GM12878 (cell line): Measurements from ENCODE around the gene ARL6IP1. TPM values are rescaled to one million over a fixed set of nuclear protein-coding genes. Genes with fewer than 3 reads are reported as not detected.
A peak's percentile ranks its signal among the peaks of the same experiment; 100 is the strongest.

ENCODE experiments used
- ATAC-seq: fragments of 200-7000 bp; cut with Tn5 transposase; 3 replicates; pipeline ENCODE4 v1.9.1; 2020; ENCODE audit warnings: mild to moderate bottlenecking, moderate library complexity
- BruUV-seq: library from RNA; stranded (reverse); fragments of 400-500 nt; replicated peaks from 2 replicates; lab custom pipeline; 2021; lab: Mats Ljungman, UMichigan
- CTCF ChIA-PET: fragments of 300-600 bp; sonication (Branson Sonifier 250); formaldehyde crosslinking; extraction: SDS; loops from one replicate; lab custom pipeline; 2021; ENCODE audit warnings: inconsistent platforms; lab: Yijun Ruan, JAX
- POLR2A ChIA-PET: fragments of 350-600 bp; formaldehyde crosslinking; extraction: SDS; loops from one replicate; lab custom pipeline; 2021; ENCODE audit warnings: inconsistent platforms; lab: Charles Lee
- RAD21 ChIA-PET: fragments of 300-600 bp; sonication (Branson Sonifier 250); formaldehyde crosslinking; loops from one replicate; lab custom pipeline; 2023; ENCODE audit warnings: antibody characterized with exemption; ENCODE audit not compliant: unreplicated experiment; lab: Charles Lee
- SMC1A ChIA-PET: fragments of 300-600 bp; sonication (Branson Sonifier 250); formaldehyde crosslinking; loops from one replicate; lab custom pipeline; 2023; ENCODE audit not compliant: unreplicated experiment, uncharacterized antibody; lab: Charles Lee
- DNase-seq: peaks from one replicate; pipeline ENCODE4 v3.0.0-alpha.2; 2011; ENCODE audit warnings: low read depth, low spot score
- FAIRE-seq: peaks from 3 replicates; lab custom pipeline; 2011; peaks lifted over from hg19 to GRCh38; lab: Jason Lieb, UNC
- H2AFZ ChIP-seq: 2 replicates; pipeline ENCODE4 v1.6.0; 2011; ENCODE audit warnings: low read depth, low read length, control low read depth; ENCODE audit not compliant: control insufficient read depth
- H3K27ac ChIP-seq: 2 replicates; pipeline ENCODE4 v1.5.1; 2011; ENCODE audit warnings: control low read depth; ENCODE audit not compliant: control insufficient read depth, insufficient read depth
- H3K27me3 ChIP-seq, 2 experiments: replicated peaks in 1 of 2; 2 replicates each; pipeline versions ENCODE4 v1.6.0 to v1.6.1; 2011; ENCODE audit warnings: low read length in 1 of 2; ENCODE audit not compliant: control insufficient read depth in 2 of 2, insufficient read depth in 2 of 2
- H3K36me3 ChIP-seq, 2 experiments: 2 replicates each; pipeline ENCODE4 v1.5.1; 2011; ENCODE audit warnings: low read length in 1 of 2; ENCODE audit not compliant: control insufficient read depth in 2 of 2, insufficient read depth in 2 of 2
- H3K4me1 ChIP-seq: 2 replicates; pipeline ENCODE4 v1.6.1; 2011; ENCODE audit warnings: mild to moderate bottlenecking, low read length, moderate library complexity, mixed read lengths; ENCODE audit not compliant: control insufficient read depth, insufficient read depth
- H3K4me2 ChIP-seq: 2 replicates; pipeline ENCODE4 v1.6.0; 2011; ENCODE audit warnings: control low read depth; ENCODE audit not compliant: control insufficient read depth, insufficient read depth
- H3K4me3 ChIP-seq: fragments of 200-600 bp; sonication (generic); 2 replicates; pipeline ENCODE4 v1.5.1; 2016
- H3K79me2 ChIP-seq: 2 replicates; pipeline ENCODE4 v1.6.0; 2011; ENCODE audit warnings: low read length; ENCODE audit not compliant: control insufficient read depth, insufficient read depth
- H3K9ac ChIP-seq: 2 replicates; pipeline ENCODE4 v1.8.0; 2011; ENCODE audit warnings: low read length, control low read depth, mixed read lengths; ENCODE audit not compliant: control insufficient read depth, insufficient read depth
- H3K9me3 ChIP-seq: replicated peaks from 3 replicates; pipeline ENCODE4 v1.5.1; 2011; ENCODE audit warnings: mild to moderate bottlenecking, low read length; ENCODE audit not compliant: control insufficient read depth, insufficient read depth
- H4K20me1 ChIP-seq: 2 replicates; pipeline ENCODE4 v1.6.0; 2011; ENCODE audit not compliant: control insufficient read depth, insufficient read depth
- CBX5 ChIP-seq: sonication (generic); IDR thresholded peaks from 2 replicates; pipeline ENCODE4 v1.6.1; 2016; ENCODE audit warnings: low read depth, moderate library complexity, mild to moderate bottlenecking, inconsistent platforms
- IKZF2 ChIP-seq, 2 experiments: fragments of 450-650 bp; IDR thresholded peaks; 2 replicates each; pipeline ENCODE4 v1.6.1; 2017; ENCODE audit warnings: mild to moderate bottlenecking in 2 of 2, moderate library complexity in 2 of 2
- IRF4 ChIP-seq: IDR thresholded peaks from 2 replicates; pipeline ENCODE4 v1.6.1; 2011; ENCODE audit warnings: low read depth, low read length
- JUNB ChIP-seq: IDR thresholded peaks from 2 replicates; pipeline ENCODE4 v1.6.1; 2016; ENCODE audit warnings: antibody characterized with exemption, mild to moderate bottlenecking
- MTA2 ChIP-seq: fragments of 450-650 bp; IDR thresholded peaks from 2 replicates; pipeline ENCODE4 v1.6.1; 2016; ENCODE audit warnings: low read depth, mild to moderate bottlenecking, moderate library complexity
- MXI1 ChIP-seq: fragments of 150-350 bp; IDR thresholded peaks from 2 replicates; pipeline ENCODE4 v1.6.1; 2011; ENCODE audit warnings: low read depth, mild to moderate bottlenecking, inconsistent platforms, low read length, improper control_type of control experiment
- PML ChIP-seq: IDR thresholded peaks from 2 replicates; pipeline ENCODE4 v1.6.1; 2012; ENCODE audit warnings: low read length, inconsistent platforms
- POLR2A ChIP-seq: IDR thresholded peaks from 2 replicates; pipeline ENCODE4 v1.6.1; 2011; ENCODE audit warnings: low read depth, mild to moderate bottlenecking, low read length
- RBBP5 ChIP-seq: fragments of 200-600 bp; sonication (generic); conservative IDR thresholded peaks from 2 replicates; pipeline ENCODE4 v1.6.1; 2016
- SMC3 ChIP-seq: IDR thresholded peaks from 2 replicates; pipeline ENCODE4 v1.6.1; 2011; ENCODE audit warnings: low read length, improper control_type of control experiment, borderline replicate concordance
- WGBS: methylation state at CpG from one replicate; pipeline ENCODE4 v1.1.6; 2016; ENCODE audit warnings: low lambda C conversion rate; ENCODE audit not compliant: insufficient replicate concordance, insufficient coverage; ENCODE audit errors: missing lambda C conversion rate; 5-methylcytosine and 5-hydroxymethylcytosine counted together
- in situ Hi-C: fragments of 300-500 bp; cut with MboI; formaldehyde crosslinking; loops from 9 replicates; pipeline ENCODE4 v1.14.3; 2018; ENCODE audit warnings: mixed read lengths
- intact Hi-C: fragments of 100-400 bp; cut with micrococcal nuclease; formaldehyde crosslinking; loops from one replicate; pipeline ENCODE4 v1.14.2; 2022; ENCODE audit not compliant: unreplicated experiment
- polyA plus RNA-seq, 11 experiments: library from polyadenylated mRNA; depleted of rRNA in 4 of 11; unstranded in 6 of 11; stranded (reverse) in 5 of 11; fragments of >200 nt; fragmentation: Nextera tagmentation in 4 of 11; fragmentation: Illumina TruSeq in 1 of 11; extraction: Ambion mirVana in 4 of 11; extraction: Trizol in 1 of 11; gene quantifications; 1 replicate in 1 of 11; 2 replicates in 10 of 11; pipeline versions ENCODE4 v1.2.1 to v1.2.3, GENCODE V29; 2011 to 2016; ENCODE audit warnings: inconsistent platforms in 2 of 11, missing spikeins in 2 of 11, low read depth in 1 of 11
- total RNA-seq, 4 experiments: library from RNA; depleted of rRNA in 3 of 4; stranded (reverse); fragments of >200 nt in 3 of 4; fragmentation: Illumina TruSeq in 1 of 4; extraction: Trizol in 1 of 4; gene quantifications; 2 replicates each; pipeline versions ENCODE4 v1.2.1 to v1.2.3, GENCODE V29; 2013 to 2021
- TF ChIP-seq, protein P1 (sequence below): fragments of 450-650 bp; IDR thresholded peaks from 2 replicates; pipeline ENCODE4 v1.6.1; 2016; ENCODE audit warnings: mild to moderate bottlenecking
- TF ChIP-seq, protein P2 (sequence below): fragments of 450-650 bp; IDR thresholded peaks from 2 replicates; pipeline ENCODE4 v1.6.1; 2017; ENCODE audit warnings: mild to moderate bottlenecking, low read depth, inconsistent platforms; ENCODE audit not compliant: poor library complexity, severe bottlenecking
- TF ChIP-seq, protein P3 (sequence below): IDR thresholded peaks from 2 replicates; pipeline ENCODE4 v1.6.1; 2012; ENCODE audit warnings: low read depth, low read length, improper control_type of control experiment
- TF ChIP-seq, protein P4 (sequence below): fragments of 450-650 bp; IDR thresholded peaks from 2 replicates; pipeline ENCODE4 v1.6.1; 2017; ENCODE audit warnings: mild to moderate bottlenecking
- TF ChIP-seq, protein P5 (sequence below): fragments of 150-350 bp; IDR thresholded peaks from 2 replicates; pipeline ENCODE4 v1.6.1; 2016; ENCODE audit warnings: low read depth, low read length

ARL6IP1 gene
- total and polyA plus RNA-seq, 10 of the 15 experiments (the other 5 are each of a cell fraction or from before 2014, with no cell fraction given), result 99.3 to 334 (median 197) TPM

DNA sequence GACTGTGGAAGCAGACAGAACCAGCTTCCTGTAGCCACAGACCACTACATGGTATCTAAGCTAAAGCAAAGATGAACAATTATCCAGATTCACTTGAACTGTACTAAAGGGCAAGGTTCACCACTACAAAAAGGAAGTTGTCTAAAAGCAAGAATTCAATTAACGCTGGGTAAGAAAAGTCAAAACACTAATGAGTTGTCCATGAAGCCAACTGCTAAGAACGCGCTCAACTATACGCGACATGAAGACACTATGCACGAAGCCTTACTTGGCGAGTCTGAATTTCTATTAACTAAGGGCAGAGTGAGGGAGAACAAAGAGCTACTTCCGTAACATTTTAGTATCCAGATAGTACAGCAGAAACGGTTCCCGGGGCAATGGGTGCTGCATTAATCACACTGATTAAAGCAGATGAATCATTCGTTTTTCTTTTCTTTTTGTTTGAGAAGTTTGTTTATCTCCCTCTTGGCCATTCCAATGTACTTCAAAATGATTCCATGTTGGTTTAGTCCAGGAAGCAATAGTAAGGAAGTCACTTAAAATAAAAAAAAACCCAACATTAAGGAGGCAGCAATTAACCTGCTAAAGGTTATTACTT is 8.4 kb downstream of the ARL6IP1 start:
- H4K20me1 ChIP-seq, result no peaks in the 10 kb centered on the region
- no peak overlapping the region for H3K9ac ChIP-seq
- H3K4me2 ChIP-seq, result no peak overlapping the region
- CTCF ChIA-PET, result interaction anchor here (1.4 to 7.2 kb wide), 2 partner anchors 7 to 12 kb away, joined by 4 to 80 read pairs; partner anchors contain the start of gene ARL6IP1
- no peak for FAIRE-seq
- 88% methylated on average over 11 of the region's 11 CpGs for WGBS
- no peak overlapping the region for H3K4me3 ChIP-seq
- intact Hi-C loops, result loop anchor here (5.0 kb wide), 1 partner anchor 274 kb away; the partner anchor contains the start of gene COQ7
- H3K36me3 ChIP-seq, result peaks cover 3 to 37% of the 10 kb centered on the region in 2 experiments
- no peak overlapping the region for H2AFZ ChIP-seq
- H3K79me2 ChIP-seq, result peaks cover 39% of the 10 kb centered on the region
- ATAC-seq, result no peak
- H3K27ac ChIP-seq, result no peak overlapping the region
- no peaks in the 10 kb centered on the region for H3K9me3 ChIP-seq
- no TSS peak for BruUV-seq
- RAD21 ChIA-PET, result interaction anchor here (2.0 kb wide), 1 partner anchor 8 kb away, joined by 9 read pairs; the partner anchor contains the start of gene ARL6IP1
- H3K27me3 ChIP-seq, result no peaks in the 10 kb centered on the region
- DNase-seq, result no peak
- in situ Hi-C loops, result loop anchor here (10.0 kb wide), 1 partner anchor 732 kb away; the partner anchor contains the start of genes CCP110 and GDE1
- no peaks in the 10 kb centered on the region for H3K4me1 ChIP-seq
- SMC1A ChIA-PET, result interaction anchor here (1.3 to 1.7 kb wide), 2 partner anchors 8 to 11 kb away, joined by 4 to 5 read pairs; no protein-coding TSS in a partner anchor
- POLR2A ChIA-PET, result interaction anchor here (0.5 to 8.3 kb wide), 2 partner anchors 9 to 276 kb away, joined by 5 to 128 read pairs; partner anchors contain the start of gene ARL6IP1
- TF ChIP-seq, protein P1, sequence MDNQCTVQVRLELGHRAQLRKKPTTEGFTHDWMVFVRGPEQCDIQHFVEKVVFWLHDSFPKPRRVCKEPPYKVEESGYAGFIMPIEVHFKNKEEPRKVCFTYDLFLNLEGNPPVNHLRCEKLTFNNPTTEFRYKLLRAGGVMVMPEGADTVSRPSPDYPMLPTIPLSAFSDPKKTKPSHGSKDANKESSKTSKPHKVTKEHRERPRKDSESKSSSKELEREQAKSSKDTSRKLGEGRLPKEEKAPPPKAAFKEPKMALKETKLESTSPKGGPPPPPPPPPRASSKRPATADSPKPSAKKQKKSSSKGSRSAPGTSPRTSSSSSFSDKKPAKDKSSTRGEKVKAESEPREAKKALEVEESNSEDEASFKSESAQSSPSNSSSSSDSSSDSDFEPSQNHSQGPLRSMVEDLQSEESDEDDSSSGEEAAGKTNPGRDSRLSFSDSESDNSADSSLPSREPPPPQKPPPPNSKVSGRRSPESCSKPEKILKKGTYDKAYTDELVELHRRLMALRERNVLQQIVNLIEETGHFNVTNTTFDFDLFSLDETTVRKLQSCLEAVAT, result peak; percentile 77
- TF ChIP-seq MXI1, result no peak
- peak; percentile 59; the same call in 1 of the 2 replicates for TF ChIP-seq MTA2
- TF ChIP-seq, protein P2, sequence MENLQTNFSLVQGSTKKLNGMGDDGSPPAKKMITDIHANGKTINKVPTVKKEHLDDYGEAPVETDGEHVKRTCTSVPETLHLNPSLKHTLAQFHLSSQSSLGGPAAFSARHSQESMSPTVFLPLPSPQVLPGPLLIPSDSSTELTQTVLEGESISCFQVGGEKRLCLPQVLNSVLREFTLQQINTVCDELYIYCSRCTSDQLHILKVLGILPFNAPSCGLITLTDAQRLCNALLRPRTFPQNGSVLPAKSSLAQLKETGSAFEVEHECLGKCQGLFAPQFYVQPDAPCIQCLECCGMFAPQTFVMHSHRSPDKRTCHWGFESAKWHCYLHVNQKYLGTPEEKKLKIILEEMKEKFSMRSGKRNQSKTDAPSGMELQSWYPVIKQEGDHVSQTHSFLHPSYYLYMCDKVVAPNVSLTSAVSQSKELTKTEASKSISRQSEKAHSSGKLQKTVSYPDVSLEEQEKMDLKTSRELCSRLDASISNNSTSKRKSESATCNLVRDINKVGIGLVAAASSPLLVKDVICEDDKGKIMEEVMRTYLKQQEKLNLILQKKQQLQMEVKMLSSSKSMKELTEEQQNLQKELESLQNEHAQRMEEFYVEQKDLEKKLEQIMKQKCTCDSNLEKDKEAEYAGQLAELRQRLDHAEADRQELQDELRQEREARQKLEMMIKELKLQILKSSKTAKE, result no peak
- no peak for TF ChIP-seq POLR2A
- TF ChIP-seq IRF4, result no peak
- no peak for TF ChIP-seq SMC3
- TF ChIP-seq, protein P3, sequence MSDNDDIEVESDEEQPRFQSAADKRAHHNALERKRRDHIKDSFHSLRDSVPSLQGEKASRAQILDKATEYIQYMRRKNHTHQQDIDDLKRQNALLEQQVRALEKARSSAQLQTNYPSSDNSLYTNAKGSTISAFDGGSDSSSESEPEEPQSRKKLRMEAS, result no peak
- TF ChIP-seq, protein P4, sequence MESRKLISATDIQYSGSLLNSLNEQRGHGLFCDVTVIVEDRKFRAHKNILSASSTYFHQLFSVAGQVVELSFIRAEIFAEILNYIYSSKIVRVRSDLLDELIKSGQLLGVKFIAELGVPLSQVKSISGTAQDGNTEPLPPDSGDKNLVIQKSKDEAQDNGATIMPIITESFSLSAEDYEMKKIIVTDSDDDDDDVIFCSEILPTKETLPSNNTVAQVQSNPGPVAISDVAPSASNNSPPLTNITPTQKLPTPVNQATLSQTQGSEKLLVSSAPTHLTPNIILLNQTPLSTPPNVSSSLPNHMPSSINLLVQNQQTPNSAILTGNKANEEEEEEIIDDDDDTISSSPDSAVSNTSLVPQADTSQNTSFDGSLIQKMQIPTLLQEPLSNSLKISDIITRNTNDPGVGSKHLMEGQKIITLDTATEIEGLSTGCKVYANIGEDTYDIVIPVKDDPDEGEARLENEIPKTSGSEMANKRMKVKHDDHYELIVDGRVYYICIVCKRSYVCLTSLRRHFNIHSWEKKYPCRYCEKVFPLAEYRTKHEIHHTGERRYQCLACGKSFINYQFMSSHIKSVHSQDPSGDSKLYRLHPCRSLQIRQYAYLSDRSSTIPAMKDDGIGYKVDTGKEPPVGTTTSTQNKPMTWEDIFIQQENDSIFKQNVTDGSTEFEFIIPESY, result peak; percentile 82; the same call in 1 of the 2 replicates
- TF ChIP-seq, protein P5, sequence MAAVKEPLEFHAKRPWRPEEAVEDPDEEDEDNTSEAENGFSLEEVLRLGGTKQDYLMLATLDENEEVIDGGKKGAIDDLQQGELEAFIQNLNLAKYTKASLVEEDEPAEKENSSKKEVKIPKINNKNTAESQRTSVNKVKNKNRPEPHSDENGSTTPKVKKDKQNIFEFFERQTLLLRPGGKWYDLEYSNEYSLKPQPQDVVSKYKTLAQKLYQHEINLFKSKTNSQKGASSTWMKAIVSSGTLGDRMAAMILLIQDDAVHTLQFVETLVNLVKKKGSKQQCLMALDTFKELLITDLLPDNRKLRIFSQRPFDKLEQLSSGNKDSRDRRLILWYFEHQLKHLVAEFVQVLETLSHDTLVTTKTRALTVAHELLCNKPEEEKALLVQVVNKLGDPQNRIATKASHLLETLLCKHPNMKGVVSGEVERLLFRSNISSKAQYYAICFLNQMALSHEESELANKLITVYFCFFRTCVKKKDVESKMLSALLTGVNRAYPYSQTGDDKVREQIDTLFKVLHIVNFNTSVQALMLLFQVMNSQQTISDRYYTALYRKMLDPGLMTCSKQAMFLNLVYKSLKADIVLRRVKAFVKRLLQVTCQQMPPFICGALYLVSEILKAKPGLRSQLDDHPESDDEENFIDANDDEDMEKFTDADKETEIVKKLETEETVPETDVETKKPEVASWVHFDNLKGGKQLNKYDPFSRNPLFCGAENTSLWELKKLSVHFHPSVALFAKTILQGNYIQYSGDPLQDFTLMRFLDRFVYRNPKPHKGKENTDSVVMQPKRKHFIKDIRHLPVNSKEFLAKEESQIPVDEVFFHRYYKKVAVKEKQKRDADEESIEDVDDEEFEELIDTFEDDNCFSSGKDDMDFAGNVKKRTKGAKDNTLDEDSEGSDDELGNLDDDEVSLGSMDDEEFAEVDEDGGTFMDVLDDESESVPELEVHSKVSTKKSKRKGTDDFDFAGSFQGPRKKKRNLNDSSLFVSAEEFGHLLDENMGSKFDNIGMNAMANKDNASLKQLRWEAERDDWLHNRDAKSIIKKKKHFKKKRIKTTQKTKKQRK, result no peak
- TF ChIP-seq IKZF2 (IDR thresholded peaks at IDR 0.05), result no peak
- no peak for TF ChIP-seq JUNB
- no peak for TF ChIP-seq CBX5
- no peak for TF ChIP-seq PML
- TF ChIP-seq RBBP5, result no peak
